K562 (cell line): Measurements from ENCODE around the gene SAXO2. TPM values are rescaled to one million over a fixed set of nuclear protein-coding genes. Genes with fewer than 3 reads are reported as not detected.
"Not testable (repeated sequence)": the region's sequence is repeated elsewhere in the genome, so short reads cannot be mapped to it uniquely, and the experiment has no call there.

Source experiments
- ATAC-seq: fragments of 200-7000 bp; cut with Tn5 transposase; 3 replicates; pipeline ENCODE4 v1.9.1; 2020; ENCODE audit warnings: moderate library complexity
- BruUV-seq: library from RNA; stranded (reverse); fragments of 400-500 nt; replicated peaks from 2 replicates; lab custom pipeline; 2021; lab: Mats Ljungman, UMichigan
- CTCF ChIA-PET: fragments of 300-600 bp; formaldehyde crosslinking; extraction: SDS; loops from one replicate; lab custom pipeline; 2021; ENCODE audit warnings: low intra/inter-chr PET ratio; lab: Yijun Ruan, JAX
- POLR2A ChIA-PET: fragments of 300-600, 350-650 bp; sonication (Branson Sonifier 250); formaldehyde crosslinking; extraction: SDS; loops from one replicate; lab custom pipeline; 2021; ENCODE audit warnings: antibody characterized with exemption, inconsistent platforms; lab: Yijun Ruan, JAX
- DNase-seq, 4 experiments: peaks; one replicate each; pipeline versions ENCODE4 v3.0.0 to v3.0.0-alpha.2; 2011 to 2018; ENCODE audit warnings: low spot score in 3 of 4, mixed read lengths in 3 of 4; ENCODE audit errors: extremely low read depth in 1 of 4
- FAIRE-seq: peaks from 2 replicates; lab custom pipeline; 2011; peaks lifted over from hg19 to GRCh38; lab: Jason Lieb, UNC
- H2AFZ ChIP-seq: 2 replicates; pipeline ENCODE4 v1.6.0; 2011; ENCODE audit warnings: low read depth, low read length, control low read depth, inconsistent platforms
- H3K27ac ChIP-seq: fragments of 200-600 bp; 3 replicates; pipeline ENCODE4 v1.8.0; 2011; ENCODE audit warnings: low read depth, mild to moderate bottlenecking, control low read depth, inconsistent platforms, low read length, moderate library complexity, mixed read lengths; ENCODE audit errors: extremely low read depth
- H3K27me3 ChIP-seq, 2 experiments: fragments of 300-600 bp in 1 of 2; 2 replicates in 1 of 2; 3 replicates in 1 of 2; pipeline versions ENCODE4 v1.6.0 to v1.8.0; 2011; ENCODE audit warnings: inconsistent platforms in 2 of 2, low read length in 2 of 2, mild to moderate bottlenecking in 1 of 2, mixed read lengths in 1 of 2, moderate library complexity in 1 of 2; ENCODE audit not compliant: control insufficient read depth in 2 of 2, insufficient read depth in 2 of 2
- H3K36me3 ChIP-seq: fragments of 300-600 bp; 3 replicates; pipeline ENCODE4 v1.8.0; 2011; ENCODE audit warnings: mild to moderate bottlenecking, low read length, inconsistent platforms; ENCODE audit not compliant: control insufficient read depth, insufficient read depth
- H3K4me1 ChIP-seq, 2 experiments: fragments of 200-600 bp in 1 of 2; replicated peaks in 1 of 2; 2 replicates in 1 of 2; 3 replicates in 1 of 2; pipeline versions ENCODE4 v1.5.1 to v1.8.0; 2011; ENCODE audit warnings: inconsistent platforms in 2 of 2, low read length in 2 of 2, mild to moderate bottlenecking in 1 of 2, mixed read lengths in 1 of 2, moderate library complexity in 1 of 2; ENCODE audit not compliant: control insufficient read depth in 2 of 2, insufficient read depth in 2 of 2
- H3K4me2 ChIP-seq: 2 replicates; pipeline ENCODE4 v1.6.1; 2011; ENCODE audit warnings: low read length, control low read depth, inconsistent platforms, mixed read lengths; ENCODE audit not compliant: insufficient read depth
- H3K4me3 ChIP-seq: fragments of 200-600 bp; sonication (generic), shearing (Covaris generic); 2 replicates; pipeline ENCODE4 v1.5.1; 2016; ENCODE audit warnings: control low read depth, inconsistent platforms
- H3K79me2 ChIP-seq: fragments of 200-600 bp; 3 replicates; pipeline ENCODE4 v1.8.0; 2011; ENCODE audit warnings: low read length, inconsistent platforms; ENCODE audit not compliant: control insufficient read depth, insufficient read depth
- H3K9ac ChIP-seq, 2 experiments: 2 replicates each; pipeline versions ENCODE4 v1.6.0 to v1.6.1; 2011; ENCODE audit warnings: low read depth in 2 of 2, low read length in 2 of 2, control low read depth in 1 of 2, inconsistent platforms in 1 of 2, mild to moderate bottlenecking in 1 of 2, mixed read lengths in 1 of 2; ENCODE audit not compliant: insufficient read depth in 1 of 2
- H3K9me1 ChIP-seq: one replicate; pipeline ENCODE4 v1.6.0; 2011; ENCODE audit warnings: inconsistent platforms, mild to moderate bottlenecking, low read length, moderate library complexity; ENCODE audit not compliant: control insufficient read depth, insufficient read depth
- H3K9me3 ChIP-seq: replicated peaks from 2 replicates; pipeline ENCODE4 v1.5.1; 2011; ENCODE audit warnings: low read depth, low read length, inconsistent platforms; ENCODE audit not compliant: control insufficient read depth, insufficient read depth
- H4K20me1 ChIP-seq: replicated peaks from 2 replicates; pipeline ENCODE4 v1.6.1; 2011; ENCODE audit warnings: low read length, inconsistent platforms, mixed read lengths; ENCODE audit not compliant: control insufficient read depth, insufficient read depth
- WGBS: fragments of 100-300 bp; shearing (Covaris generic); methylation state at CpG from one replicate; pipeline ENCODE4 v1.1.6; 2016; ENCODE audit warnings: low coverage, mixed read lengths; ENCODE audit not compliant: insufficient coverage; ENCODE audit errors: missing lambda C conversion rate; 5-methylcytosine and 5-hydroxymethylcytosine counted together
- in situ Hi-C: fragments of 300-500 bp; cut with MboI; formaldehyde crosslinking; loops from 4 replicates; pipeline ENCODE4 v1.15.0; 2018; ENCODE audit warnings: inconsistent platforms, mixed read lengths
- intact Hi-C: fragments of 100-400 bp; cut with micrococcal nuclease; formaldehyde crosslinking; loops from 2 replicates; pipeline ENCODE4 v1.14.2; 2022
- polyA plus RNA-seq, 8 experiments: library from polyadenylated mRNA; depleted of rRNA in 4 of 8; stranded (reverse) in 5 of 8; unstranded in 3 of 8; fragments of >200 nt; fragmentation: Nextera tagmentation in 2 of 8; fragmentation: Illumina TruSeq in 1 of 8; extraction: Ambion mirVana in 2 of 8; extraction: Trizol in 1 of 8; gene quantifications; 2 replicates each; pipeline versions ENCODE4 v1.2.1 to v1.2.3, GENCODE V29; 2011 to 2014; ENCODE audit warnings: inconsistent platforms in 1 of 8, missing spikeins in 1 of 8
- total RNA-seq, 7 experiments: library from RNA; depleted of rRNA in 6 of 7; stranded (reverse); fragments of >200 nt in 6 of 7; fragmentation: Illumina TruSeq in 2 of 7; extraction: Trizol in 2 of 7; gene quantifications; 2 replicates each; pipeline versions ENCODE4 v1.2.1 to v1.2.3, GENCODE V29; 2011 to 2021; ENCODE audit warnings: low replicate concordance in 1 of 7
- TF ChIP-seq, protein P1 (sequence below), 3 experiments: IDR thresholded peaks in 2 of 3; conservative IDR thresholded peaks in 1 of 3; 2 replicates each; pipeline ENCODE4 v1.5.1; 2011 to 2012; ENCODE audit warnings: low read length in 3 of 3, mild to moderate bottlenecking in 3 of 3, control low read depth in 2 of 3, improper control_type of control experiment in 1 of 3, inconsistent platforms in 1 of 3, low read depth in 1 of 3, mixed read lengths in 1 of 3, moderate library complexity in 1 of 3; ENCODE audit not compliant: insufficient read depth in 2 of 3

The SAXO2 gene
- total and polyA plus RNA-seq, 9 of the 15 experiments (the other 6 are each of a cell fraction or from before 2014, with no cell fraction given) = 3.1 to 14.2 (median 8.2) TPM

DNA sequence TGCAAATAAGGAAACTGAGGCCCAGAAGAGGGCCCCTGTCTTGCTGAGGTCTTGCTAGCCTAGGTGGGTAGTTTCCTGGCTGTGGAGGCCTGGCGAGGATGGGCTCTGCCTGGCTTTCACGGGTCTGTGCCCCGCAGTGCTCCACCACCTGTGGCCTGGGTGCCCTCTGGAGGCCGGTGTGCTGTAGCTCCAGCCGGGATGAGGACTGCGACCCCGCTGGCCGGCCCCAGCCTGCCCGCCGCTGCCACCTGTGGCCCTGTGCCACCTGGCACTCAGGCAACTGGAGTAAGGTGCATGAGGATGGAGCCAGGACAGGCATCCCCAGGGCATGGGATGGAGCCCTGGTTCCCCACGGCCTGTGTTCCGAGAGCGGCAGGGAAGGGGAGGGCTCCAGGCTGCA lies 66.4 kb downstream of the SAXO2 start:
- H3K36me3 ChIP-seq, in situ Hi-C loops, H3K79me2 ChIP-seq, H3K4me3 ChIP-seq, H3K9ac ChIP-seq, H3K27ac ChIP-seq, intact Hi-C loops, POLR2A ChIA-PET, CTCF ChIA-PET: not testable (repeated sequence)
- TF ChIP-seq, protein P1, sequence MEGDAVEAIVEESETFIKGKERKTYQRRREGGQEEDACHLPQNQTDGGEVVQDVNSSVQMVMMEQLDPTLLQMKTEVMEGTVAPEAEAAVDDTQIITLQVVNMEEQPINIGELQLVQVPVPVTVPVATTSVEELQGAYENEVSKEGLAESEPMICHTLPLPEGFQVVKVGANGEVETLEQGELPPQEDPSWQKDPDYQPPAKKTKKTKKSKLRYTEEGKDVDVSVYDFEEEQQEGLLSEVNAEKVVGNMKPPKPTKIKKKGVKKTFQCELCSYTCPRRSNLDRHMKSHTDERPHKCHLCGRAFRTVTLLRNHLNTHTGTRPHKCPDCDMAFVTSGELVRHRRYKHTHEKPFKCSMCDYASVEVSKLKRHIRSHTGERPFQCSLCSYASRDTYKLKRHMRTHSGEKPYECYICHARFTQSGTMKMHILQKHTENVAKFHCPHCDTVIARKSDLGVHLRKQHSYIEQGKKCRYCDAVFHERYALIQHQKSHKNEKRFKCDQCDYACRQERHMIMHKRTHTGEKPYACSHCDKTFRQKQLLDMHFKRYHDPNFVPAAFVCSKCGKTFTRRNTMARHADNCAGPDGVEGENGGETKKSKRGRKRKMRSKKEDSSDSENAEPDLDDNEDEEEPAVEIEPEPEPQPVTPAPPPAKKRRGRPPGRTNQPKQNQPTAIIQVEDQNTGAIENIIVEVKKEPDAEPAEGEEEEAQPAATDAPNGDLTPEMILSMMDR (IDR thresholded peaks at IDR 0.05 in 2 of 3, conservative IDR thresholded peaks at IDR 0.05 in 1 of 3; ENCODE audit: insufficient read depth in 2 of 3, low read depth in 1 of 3, low read length in 3 of 3) = 0 out of 6 replicates have a peak, but pooled peaks of 1 of the 3 experiments have one; percentile 3
- TF ChIP-seq, all 486 proteins: peak for 1; not testable (repeated sequence) for 485
- not testable (repeated sequence) for H3K9me1 ChIP-seq, H3K9me3 ChIP-seq, DNase-seq, H3K4me1 ChIP-seq, FAIRE-seq, H3K4me2 ChIP-seq, H2AFZ ChIP-seq, H3K27me3 ChIP-seq, BruUV-seq, H4K20me1 ChIP-seq
- peak; percentile 40; the same call in 1 of the 3 replicates for ATAC-seq
- 0% methylated on average over 1 of the region's 13 CpGs for whole genome bisulfite sequencing

DNA sequence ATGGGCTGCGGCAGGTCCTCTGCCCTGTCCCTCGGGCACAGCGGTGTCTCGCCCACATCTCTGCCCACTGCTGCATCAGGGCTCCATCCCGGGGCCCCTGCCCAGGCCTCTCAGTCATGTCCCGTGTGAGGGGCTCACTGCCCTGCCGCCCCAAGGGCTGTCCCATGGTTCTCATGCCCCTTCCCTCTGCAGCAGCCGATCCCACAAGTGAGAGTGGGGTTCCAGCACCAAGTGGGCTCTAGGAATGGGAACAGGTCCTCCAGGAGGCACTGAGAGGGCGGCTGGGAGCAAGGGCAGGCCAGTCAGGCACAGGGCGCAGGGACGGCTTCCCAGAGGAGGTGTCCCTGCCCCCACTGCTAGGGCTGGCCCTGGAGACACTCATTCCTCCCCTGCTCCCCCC lies 68.3 kb downstream of the SAXO2 start:
- H3K9ac ChIP-seq, FAIRE-seq, H3K4me1 ChIP-seq, intact Hi-C loops, H2AFZ ChIP-seq, H3K9me1 ChIP-seq, BruUV-seq, H3K27me3 ChIP-seq, CTCF ChIA-PET, H3K4me3 ChIP-seq, H3K79me2 ChIP-seq, H3K36me3 ChIP-seq, H3K9me3 ChIP-seq, H3K4me2 ChIP-seq, ATAC-seq, DNase-seq, in situ Hi-C loops, H3K27ac ChIP-seq, H4K20me1 ChIP-seq, POLR2A ChIA-PET: not testable (repeated sequence)
- WGBS = 0% methylated on average over 1 of the region's 11 CpGs

DNA sequence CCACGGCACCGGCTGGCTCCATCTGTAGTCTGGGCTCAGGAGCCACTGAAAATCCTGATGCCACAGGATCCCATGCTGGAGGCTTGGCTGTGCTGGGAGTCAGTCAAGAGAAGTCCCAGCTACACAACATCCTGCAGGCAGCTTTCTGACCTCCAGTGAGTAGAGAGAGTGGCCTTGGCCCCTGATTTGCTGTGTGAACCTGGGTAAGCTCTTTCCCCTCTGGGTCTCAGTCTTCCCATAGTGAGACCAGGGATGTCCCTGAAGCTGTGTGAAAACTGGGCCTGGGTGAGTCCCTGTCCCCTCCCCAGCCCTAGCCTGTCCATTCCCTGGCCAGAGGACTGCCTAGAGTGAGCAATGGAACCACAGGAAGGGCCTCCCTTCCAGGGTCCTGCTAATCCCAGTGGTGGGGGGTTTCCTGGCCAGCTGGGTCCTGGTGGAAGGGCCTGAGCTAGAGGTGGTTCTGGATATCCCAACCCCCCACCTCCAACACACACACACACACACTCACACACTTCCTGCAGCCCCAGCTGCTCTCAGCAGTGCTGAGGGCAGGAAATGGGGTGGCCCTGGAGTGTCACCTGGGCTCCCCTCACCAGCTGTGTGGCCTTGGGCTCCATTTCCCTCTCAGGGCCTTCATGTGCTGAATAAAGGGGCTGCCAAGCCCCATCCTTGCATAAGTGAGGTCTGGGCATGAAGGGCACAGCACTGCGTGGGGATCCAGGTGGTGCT lies 69.1 kb downstream of the SAXO2 start:
- in situ Hi-C loops, FAIRE-seq, H4K20me1 ChIP-seq, H3K4me2 ChIP-seq, H3K9me3 ChIP-seq, H3K27me3 ChIP-seq, DNase-seq, H3K79me2 ChIP-seq, H2AFZ ChIP-seq, BruUV-seq, CTCF ChIA-PET, H3K27ac ChIP-seq, POLR2A ChIA-PET, H3K4me3 ChIP-seq, ATAC-seq, H3K4me1 ChIP-seq, H3K9me1 ChIP-seq, intact Hi-C loops, H3K36me3 ChIP-seq, H3K9ac ChIP-seq: not testable (repeated sequence)
- 43% methylated on average over 1 of the region's 3 CpGs for WGBS
